NCI-H1105 treated with DMSO at 0.1 percent for 48 hours (cell line): ENCODE results near the gene RNU6-1.

Experiments
- DNase-seq: peaks from one replicate; lab custom pipeline; 2025; lab: John Stamatoyannopoulos, UW

The RNU6-1 gene

GRCh38 chr15:67832897-67833709 is 6.7 kb downstream of the RNU6-1 start:
- DNase-seq, result no peak

GRCh38 chr15:67832031-67832551 is 7.8 kb downstream of the RNU6-1 start:
- DNase-seq, result peak; percentile 15

GRCh38 chr15:67831363-67831762 is 8.5 kb downstream of the RNU6-1 start:
- no peak for DNase-seq

- DNase-seq, result no peak
These were observed 10.0 kb downstream of the RNU6-1 start for GRCh38 chr15:67829647-67830504.

GRCh38 chr15:67828969-67829646 is 10.7 kb downstream of the RNU6-1 start:
- DNase-seq, result no peak

- no peak for DNase-seq
These were observed 11.4 kb downstream of the RNU6-1 start for GRCh38 chr15:67828278-67828968.

GRCh38 chr15:67827562-67828277 is 12.1 kb downstream of the RNU6-1 start:
- no peak for DNase-seq

GRCh38 chr15:67826717-67827561 is 12.9 kb downstream of the RNU6-1 start:
- no peak for DNase-seq

- DNase-seq, result no peak
These were observed 13.7 kb downstream of the RNU6-1 start for GRCh38 chr15:67825881-67826716.

- DNase-seq, result peak; percentile 32
These were observed 14.6 kb downstream of the RNU6-1 start, which contains the start of gene SKOR1 for GRCh38 chr15:67824976-67825880. Gene SKOR1 (plus strand): TSS chr15:67825509. CDS start chr15:67825603, 94 bp downstream.

- no peak for DNase-seq
These were observed 15.5 kb downstream of the RNU6-1 start for GRCh38 chr15:67824197-67824968.

- DNase-seq, result peak; percentile 39
These were observed 16.3 kb downstream of the RNU6-1 start for GRCh38 chr15:67823314-67824196.

GRCh38 chr15:67822537-67823313 is 17.1 kb downstream of the RNU6-1 start:
- DNase-seq, result no peak

GRCh38 chr15:67821784-67822440 is 17.9 kb downstream of the RNU6-1 start:
- no peak for DNase-seq
